ENCODE measurements around the gene SLC33A1. TPM values are rescaled to one million over a fixed set of nuclear protein-coding genes. Genes with fewer than 3 reads are reported as not detected.
"Not testable (repeated sequence)": the region's sequence is repeated elsewhere in the genome, so short reads cannot be mapped to it uniquely, and the experiment has no call there.

The SLC33A1 gene
- total RNA-seq, 1 experiment from 2014 or later = 28.6 TPM

DNA sequence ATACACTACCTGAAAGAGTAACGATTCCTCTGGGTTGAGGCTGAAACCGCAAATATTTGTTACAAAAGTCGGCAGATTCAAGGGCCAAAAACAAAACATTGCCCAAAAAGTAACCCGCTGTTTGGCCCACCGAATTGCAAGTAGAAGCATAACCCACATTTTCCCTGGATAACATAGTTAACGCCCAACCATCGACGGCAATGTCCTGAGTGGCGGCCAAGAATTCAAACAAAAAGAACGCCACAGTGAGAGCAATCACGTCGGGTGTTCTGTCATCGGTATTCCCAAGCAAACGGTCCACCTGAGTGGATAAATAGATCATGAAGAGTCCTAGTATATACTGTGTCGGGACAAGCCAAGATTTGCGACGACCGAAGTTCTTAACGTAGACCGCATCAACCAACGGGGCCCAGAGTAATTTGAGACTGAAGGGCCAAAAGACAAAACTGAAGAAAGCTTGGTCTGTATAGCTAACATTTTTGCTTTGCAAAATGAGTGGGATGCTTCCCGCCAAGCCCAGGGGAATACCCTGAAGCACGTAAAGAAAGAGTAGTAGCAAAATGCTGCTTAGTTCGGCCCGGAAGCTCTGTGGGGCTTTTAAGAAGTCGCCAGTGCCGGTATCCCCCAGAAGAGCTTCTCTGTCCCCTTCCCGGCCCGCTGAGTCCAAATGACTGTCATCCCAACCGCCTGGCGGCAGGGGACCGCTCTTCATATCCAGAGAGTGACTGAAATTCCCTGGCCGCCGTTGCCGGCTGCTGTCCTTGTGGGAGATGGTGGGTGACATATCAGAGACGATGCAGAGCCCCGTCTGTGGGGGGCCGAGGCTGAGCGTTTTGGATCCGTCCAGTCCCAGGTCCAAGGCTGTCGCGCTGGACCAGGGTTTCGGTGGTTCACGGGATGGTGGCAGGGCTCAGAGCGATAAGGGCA, 750 bp downstream of the SLC33A1 start:
- Histone ChIP-seq H3K36me3 (ENCODE audit: low read depth) (peaks cover 10% of the 10 kb centered on the region; the same call in 1 of the 2 replicates), H4K20me1 (ENCODE audit: insufficient read depth) (peaks cover 22% of the 10 kb centered on the region), H3K9me3 (ENCODE audit: insufficient read depth, low read depth) (no peaks in the 10 kb centered on the region), H3K4me1 (replicated peaks; ENCODE audit: insufficient read depth) (peaks cover 38% of the 10 kb centered on the region), H3K27ac (peak overlapping the region; percentile 80), H3K79me2 (ENCODE audit: low read depth) (peaks cover 67% of the 10 kb centered on the region), H3K27me3 (ENCODE audit: insufficient read depth, low read depth) (no peaks in the 10 kb centered on the region), H3K4me2 (peak overlapping the region; percentile 95), H2AFZ (peak overlapping the region; percentile 80), H3K9me2 (ENCODE audit: insufficient read depth) (no peaks in the 10 kb centered on the region), H3F3A (ENCODE audit: insufficient read depth, low read depth) (peaks cover 19% of the 10 kb centered on the region; the same call in 1 of the 2 replicates), H3K4me3 (peak overlapping the region; percentile 83)
- DNase-seq = peak in 1 of 2 experiments; percentile 5
- intact Hi-C loops (cut with micrococcal nuclease; ENCODE audit: unreplicated experiment) = loop anchor here (1.0 to 10.0 kb wide), 4 partner anchors 17 to 459 kb away; partner anchors contain the start of genes C3orf33, GMPS and PLCH1
- ChIA-PET POLR2A (ENCODE audit: unreplicated experiment) (interaction anchor here (0.6 to 1.2 kb wide), 3 partner anchors 16 to 583 kb away, joined by 3 to 5 read pairs (median 4); no protein-coding TSS in a partner anchor), CTCF (interaction anchor here (2.4 kb wide), 1 partner anchor 47 kb away, joined by 9 read pairs; the partner anchor contains the start of gene C3orf33)
- TF ChIP-seq, protein P1, sequence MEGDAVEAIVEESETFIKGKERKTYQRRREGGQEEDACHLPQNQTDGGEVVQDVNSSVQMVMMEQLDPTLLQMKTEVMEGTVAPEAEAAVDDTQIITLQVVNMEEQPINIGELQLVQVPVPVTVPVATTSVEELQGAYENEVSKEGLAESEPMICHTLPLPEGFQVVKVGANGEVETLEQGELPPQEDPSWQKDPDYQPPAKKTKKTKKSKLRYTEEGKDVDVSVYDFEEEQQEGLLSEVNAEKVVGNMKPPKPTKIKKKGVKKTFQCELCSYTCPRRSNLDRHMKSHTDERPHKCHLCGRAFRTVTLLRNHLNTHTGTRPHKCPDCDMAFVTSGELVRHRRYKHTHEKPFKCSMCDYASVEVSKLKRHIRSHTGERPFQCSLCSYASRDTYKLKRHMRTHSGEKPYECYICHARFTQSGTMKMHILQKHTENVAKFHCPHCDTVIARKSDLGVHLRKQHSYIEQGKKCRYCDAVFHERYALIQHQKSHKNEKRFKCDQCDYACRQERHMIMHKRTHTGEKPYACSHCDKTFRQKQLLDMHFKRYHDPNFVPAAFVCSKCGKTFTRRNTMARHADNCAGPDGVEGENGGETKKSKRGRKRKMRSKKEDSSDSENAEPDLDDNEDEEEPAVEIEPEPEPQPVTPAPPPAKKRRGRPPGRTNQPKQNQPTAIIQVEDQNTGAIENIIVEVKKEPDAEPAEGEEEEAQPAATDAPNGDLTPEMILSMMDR (conservative IDR thresholded peaks at IDR 0.05) = no peak; the same call in 1 of the 2 replicates
- no peak for TF ChIP-seq EZH2 (IDR thresholded peaks at IDR 0.05; ENCODE audit: low read depth)
- TSS peak; percentile 42 for BruUV-seq (replicated peaks)

DNA sequence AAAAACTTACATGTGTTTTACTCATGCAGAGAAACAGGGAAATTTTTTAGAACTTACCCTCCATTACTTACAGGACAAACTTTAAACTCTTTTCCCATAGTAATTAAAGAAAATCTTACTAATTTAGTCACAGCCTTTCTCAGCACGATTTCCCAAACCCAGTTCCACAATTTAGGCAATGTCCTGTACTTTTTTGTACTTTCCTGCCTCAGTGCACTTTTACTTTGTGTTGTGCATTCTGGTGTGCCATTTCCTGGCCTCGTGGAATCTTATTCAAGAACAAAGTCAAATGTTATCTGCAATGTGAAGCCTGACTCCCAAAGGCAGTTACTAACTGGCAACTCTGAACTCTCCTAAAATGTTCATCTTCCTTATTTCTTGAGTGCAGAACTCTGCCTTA, 1.9 kb downstream of the SLC33A1 start:
- CTCF ChIA-PET = interaction anchor here (2.4 kb wide), 1 partner anchor 46 kb away, joined by 9 read pairs; the partner anchor contains the start of gene C3orf33

DNA sequence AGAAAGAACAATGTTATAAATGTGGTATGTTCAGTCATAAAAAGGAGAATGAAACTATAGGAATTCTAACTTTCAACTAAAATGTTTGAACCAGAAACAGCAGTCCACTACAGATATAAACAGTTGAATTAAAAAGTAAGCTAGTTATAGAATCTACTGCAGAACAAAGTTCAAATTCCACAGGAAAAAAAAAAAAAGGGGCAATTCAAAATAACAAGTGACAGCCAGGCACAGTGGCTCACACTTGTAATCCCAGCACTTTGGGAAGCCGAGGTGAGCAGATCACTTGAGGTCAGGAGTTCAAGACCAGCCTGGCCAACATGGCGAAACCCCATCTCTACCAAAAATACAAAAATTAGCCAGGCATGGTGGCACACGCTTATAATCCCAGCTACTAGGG, 4.8 kb downstream of the SLC33A1 start:
- CTCF ChIA-PET; BruUV-seq (replicated peaks): not testable (repeated sequence)

More for the DNA sequence above, 1.9 kb downstream of the SLC33A1 start:
- Histone ChIP-seq H3K4me1 (replicated peaks; ENCODE audit: insufficient read depth) (peaks cover 38% of the 10 kb centered on the region), H3K36me3 (ENCODE audit: low read depth) (peaks cover 10% of the 10 kb centered on the region; the same call in 1 of the 2 replicates), H4K20me1 (ENCODE audit: insufficient read depth) (peaks cover 31% of the 10 kb centered on the region), H3K4me3 (peak overlapping the region; percentile 83), H3K79me2 (ENCODE audit: low read depth) (peaks cover 75% of the 10 kb centered on the region), H3K9me2 (ENCODE audit: insufficient read depth) (no peaks in the 10 kb centered on the region), H3K27ac (no peak overlapping the region), H2AFZ (no peak overlapping the region), H3K27me3 (ENCODE audit: insufficient read depth, low read depth) (no peaks in the 10 kb centered on the region), H3K9me3 (ENCODE audit: insufficient read depth, low read depth) (no peaks in the 10 kb centered on the region), H3F3A (ENCODE audit: insufficient read depth, low read depth) (peaks cover 19% of the 10 kb centered on the region; the same call in 1 of the 2 replicates), H3K4me2 (peak overlapping the region; percentile 95)
- TF ChIP-seq EZH2 (IDR thresholded peaks at IDR 0.05; ENCODE audit: low read depth) = no peak
- no TSS peak for BruUV-seq (replicated peaks)
- POLR2A ChIA-PET (ENCODE audit: unreplicated experiment) = interaction anchor here (0.6 kb wide), 2 partner anchors 19 to 584 kb away, joined by 3 to 5 read pairs; no protein-coding TSS in a partner anchor
- intact Hi-C loops (cut with micrococcal nuclease; ENCODE audit: unreplicated experiment) = loop anchor here (10.0 kb wide), 1 partner anchor 458 kb away; no protein-coding TSS in a partner anchor
- DNase-seq = no peak

More for the DNA sequence above, 4.8 kb downstream of the SLC33A1 start:
- Histone ChIP-seq H3K4me2 (peak overlapping the region; percentile 29; the same call in 1 of the 2 replicates), H3F3A (ENCODE audit: insufficient read depth, low read depth) (peaks cover 10% of the 10 kb centered on the region; the same call in 1 of the 2 replicates), H4K20me1 (ENCODE audit: insufficient read depth) (peaks cover 53% of the 10 kb centered on the region), H3K36me3 (ENCODE audit: low read depth) (peaks cover 18% of the 10 kb centered on the region; the same call in 1 of the 2 replicates), H3K79me2 (ENCODE audit: low read depth) (peaks cover 90% of the 10 kb centered on the region), H3K4me1 (replicated peaks; ENCODE audit: insufficient read depth) (peaks cover 33% of the 10 kb centered on the region)
- POLR2A ChIA-PET (ENCODE audit: unreplicated experiment); H3K27ac ChIP-seq; H3K27me3 ChIP-seq (ENCODE audit: insufficient read depth, low read depth); DNase-seq; H2AFZ ChIP-seq; H3K4me3 ChIP-seq; intact Hi-C loops (cut with micrococcal nuclease; ENCODE audit: unreplicated experiment); H3K9me2 ChIP-seq (ENCODE audit: insufficient read depth); H3K9me3 ChIP-seq (ENCODE audit: insufficient read depth, low read depth): not testable (repeated sequence)

Data from PC-9 (cell line).